Fibroblast of pulmonary artery (primary cell): ENCODE results near the gene MACC1.
"Not testable (repeated sequence)": the region's sequence is repeated elsewhere in the genome, so short reads cannot be mapped to it uniquely, and the experiment has no call there.

Experiments
- DNase-seq: peaks from one replicate; pipeline ENCODE4 v3.0.0-alpha.2; 2010; ENCODE audit warnings: low read depth
- H3K4me3 ChIP-seq: replicated peaks from 2 replicates; pipeline ENCODE4 v1.5.1; 2011; ENCODE audit warnings: low read depth, mild to moderate bottlenecking, control low read depth, low read length, moderate library complexity
- TF ChIP-seq, protein P1 (sequence below): IDR thresholded peaks from 2 replicates; pipeline ENCODE4 v1.5.1; 2011; ENCODE audit warnings: mild to moderate bottlenecking, control low read depth, low read length, inconsistent platforms; ENCODE audit errors: missing control alignments

MACC1 gene

GRCh38 chr7:20193873-20194272, 23.3 kb downstream of the MACC1 start:
- H3K4me3 ChIP-seq: no peak overlapping the region
- DNase-seq: no peak
- TF ChIP-seq, protein P1, sequence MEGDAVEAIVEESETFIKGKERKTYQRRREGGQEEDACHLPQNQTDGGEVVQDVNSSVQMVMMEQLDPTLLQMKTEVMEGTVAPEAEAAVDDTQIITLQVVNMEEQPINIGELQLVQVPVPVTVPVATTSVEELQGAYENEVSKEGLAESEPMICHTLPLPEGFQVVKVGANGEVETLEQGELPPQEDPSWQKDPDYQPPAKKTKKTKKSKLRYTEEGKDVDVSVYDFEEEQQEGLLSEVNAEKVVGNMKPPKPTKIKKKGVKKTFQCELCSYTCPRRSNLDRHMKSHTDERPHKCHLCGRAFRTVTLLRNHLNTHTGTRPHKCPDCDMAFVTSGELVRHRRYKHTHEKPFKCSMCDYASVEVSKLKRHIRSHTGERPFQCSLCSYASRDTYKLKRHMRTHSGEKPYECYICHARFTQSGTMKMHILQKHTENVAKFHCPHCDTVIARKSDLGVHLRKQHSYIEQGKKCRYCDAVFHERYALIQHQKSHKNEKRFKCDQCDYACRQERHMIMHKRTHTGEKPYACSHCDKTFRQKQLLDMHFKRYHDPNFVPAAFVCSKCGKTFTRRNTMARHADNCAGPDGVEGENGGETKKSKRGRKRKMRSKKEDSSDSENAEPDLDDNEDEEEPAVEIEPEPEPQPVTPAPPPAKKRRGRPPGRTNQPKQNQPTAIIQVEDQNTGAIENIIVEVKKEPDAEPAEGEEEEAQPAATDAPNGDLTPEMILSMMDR: no peak

- TF ChIP-seq, protein P1: no peak
- DNase-seq: peak; percentile 52
- no peak overlapping the region for H3K4me3 ChIP-seq
Observed at GRCh38 chr7:20193242-20193777, 23.9 kb downstream of the MACC1 start.

DNA sequence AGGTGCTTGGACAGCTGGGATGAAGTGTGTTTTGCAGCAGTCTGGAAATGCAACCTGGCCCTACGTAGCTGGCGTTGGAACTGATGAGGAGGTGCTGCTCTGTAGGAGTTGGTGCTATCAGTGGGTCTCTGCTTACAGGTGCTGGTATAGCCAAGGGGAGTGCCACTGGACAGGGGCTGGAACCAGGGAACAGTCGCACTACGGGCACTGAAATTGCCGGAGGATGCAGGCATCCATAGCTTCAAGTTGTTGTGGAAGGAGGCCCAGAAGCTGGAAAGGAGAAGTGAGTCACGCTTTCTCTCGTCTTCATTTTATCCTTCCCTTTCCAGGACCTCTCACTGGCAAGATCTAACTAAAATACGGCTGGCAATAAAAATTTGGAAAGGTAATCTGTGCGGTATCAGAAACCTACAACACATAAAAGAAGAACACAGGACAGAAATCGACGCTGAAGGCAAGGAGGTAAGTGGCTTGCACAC, 25.8 kb downstream of the MACC1 start:
- no peak overlapping the region for H3K4me3 ChIP-seq
- no peak for DNase-seq
- TF ChIP-seq, protein P1: no peak

DNA sequence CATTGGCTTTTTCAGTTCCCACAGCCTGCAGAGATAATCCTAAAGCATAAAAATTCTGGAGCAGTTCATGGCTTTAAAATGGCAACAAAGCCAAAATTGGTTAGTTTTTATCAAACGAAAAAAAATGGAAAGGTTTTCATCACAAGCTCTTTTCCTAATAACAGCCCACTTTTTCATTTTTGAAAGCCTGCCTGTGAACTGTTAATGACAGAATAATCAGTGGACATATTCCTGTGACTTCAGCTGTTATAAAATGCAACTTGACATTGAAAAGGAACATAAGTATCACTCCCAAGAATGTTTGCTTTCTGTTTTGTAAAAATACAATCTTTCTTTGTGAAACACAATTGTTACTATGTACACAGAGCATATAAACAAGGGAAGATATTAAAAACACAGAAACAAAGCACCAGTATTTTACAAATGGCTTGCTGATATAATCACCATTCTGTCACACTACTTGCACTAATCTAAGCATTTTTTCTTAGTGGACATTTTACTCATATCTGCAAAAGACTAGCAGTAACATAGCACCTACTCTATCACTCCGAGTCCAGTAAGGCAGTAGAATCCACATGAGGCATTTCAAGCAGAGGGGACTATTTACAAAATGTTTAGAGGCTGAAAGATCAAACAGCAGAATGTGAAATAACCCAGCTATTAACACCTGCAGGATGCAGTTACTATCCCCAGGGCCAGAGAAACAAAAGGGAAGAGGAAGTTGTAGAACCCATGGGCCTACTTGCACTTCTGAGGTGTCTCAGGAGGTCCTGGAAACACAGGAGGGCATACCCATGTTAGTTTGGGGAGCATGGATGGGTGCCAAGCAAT, 26.4 kb downstream of the MACC1 start:
- DNase-seq: no peak
- TF ChIP-seq, protein P1: no peak
- no peak overlapping the region for H3K4me3 ChIP-seq

DNA sequence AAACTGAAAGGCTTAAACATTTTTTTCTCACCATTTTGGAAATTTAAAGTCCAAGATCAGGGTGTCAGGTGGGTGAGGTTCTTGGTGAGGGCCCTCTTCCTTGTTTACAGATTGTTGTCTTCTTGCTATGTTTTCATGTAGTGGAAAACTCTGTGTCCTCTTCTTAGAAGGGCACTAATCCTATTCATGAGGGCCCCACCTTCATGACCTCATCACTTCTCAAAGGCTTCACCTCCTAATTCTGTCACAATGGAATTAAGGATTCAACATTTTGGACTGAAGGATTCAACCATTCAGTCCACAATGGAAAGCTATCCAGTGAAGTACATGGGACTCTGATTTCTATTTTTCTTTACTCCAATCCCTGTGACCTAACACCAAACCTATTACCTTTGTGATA, 27.3 kb downstream of the MACC1 start:
- DNase-seq: no peak
- H3K4me3 ChIP-seq: no peak overlapping the region
- TF ChIP-seq, protein P1: no peak

DNA sequence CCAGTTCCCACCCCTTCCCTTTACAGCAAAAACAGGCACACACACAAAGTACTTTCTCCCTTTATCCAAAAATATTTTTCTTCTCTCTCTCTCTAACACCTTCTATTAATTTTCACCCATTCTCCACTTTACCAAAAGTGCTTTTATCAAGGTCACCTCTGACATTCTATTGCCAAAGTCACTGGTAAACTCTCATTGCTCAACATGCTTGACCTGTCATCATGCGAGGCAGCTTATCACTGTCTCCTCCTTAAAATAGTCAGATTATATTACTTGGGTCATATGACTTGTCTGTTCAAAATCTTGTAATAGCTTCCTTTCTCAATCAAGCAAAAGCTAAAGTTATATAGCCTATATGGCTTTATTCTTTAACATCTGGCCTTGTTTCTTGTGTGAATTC, 28.6 kb downstream of the MACC1 start:
- no peak for DNase-seq
- TF ChIP-seq, protein P1: no peak
- H3K4me3 ChIP-seq: no peak overlapping the region

DNA sequence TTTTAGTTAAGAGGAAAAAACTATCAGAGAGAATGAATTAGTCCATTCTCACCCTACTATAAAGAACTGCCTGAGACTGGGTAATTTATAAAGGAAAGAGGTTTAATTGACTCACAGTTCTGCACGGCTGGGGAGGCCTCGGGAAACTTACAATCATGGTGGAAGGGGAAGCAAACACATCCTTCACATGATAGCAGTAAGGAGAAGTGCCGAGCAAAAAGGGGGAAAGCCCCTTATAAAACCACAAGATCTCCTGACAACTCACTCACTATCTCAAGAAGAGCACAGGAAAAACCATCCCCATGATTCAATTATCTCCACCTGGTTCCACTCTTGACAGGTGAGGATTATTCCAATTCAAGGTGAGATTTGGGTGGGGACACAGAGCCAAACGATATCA, 29.3 kb downstream of the MACC1 start:
- H3K4me3 ChIP-seq, DNase-seq: not testable (repeated sequence)
